Transverse colon (tissue), 3 donors: ENCODE measurements around the gene EDC4.

ENCODE experiments used
- POLR2A ChIP-seq: fragments of 450-650 bp; IDR thresholded peaks from one replicate; pipeline ENCODE4 v1.6.1; 2016; ENCODE audit warnings: antibody characterized with exemption, mild to moderate bottlenecking, moderate library complexity
- TF ChIP-seq, protein P1 (sequence below), 5 experiments: fragments of 200-600 bp in 3 of 5; fragments of 450-650 bp in 2 of 5; sonication (generic) in 3 of 5; IDR thresholded peaks; 1 replicate in 2 of 5; 2 replicates in 3 of 5; pipeline ENCODE4 v1.5.1; 2016 to 2017; ENCODE audit warnings: antibody characterized with exemption in 5 of 5, inconsistent platforms in 3 of 5, mild to moderate bottlenecking in 2 of 5, moderate library complexity in 1 of 5

DNA sequence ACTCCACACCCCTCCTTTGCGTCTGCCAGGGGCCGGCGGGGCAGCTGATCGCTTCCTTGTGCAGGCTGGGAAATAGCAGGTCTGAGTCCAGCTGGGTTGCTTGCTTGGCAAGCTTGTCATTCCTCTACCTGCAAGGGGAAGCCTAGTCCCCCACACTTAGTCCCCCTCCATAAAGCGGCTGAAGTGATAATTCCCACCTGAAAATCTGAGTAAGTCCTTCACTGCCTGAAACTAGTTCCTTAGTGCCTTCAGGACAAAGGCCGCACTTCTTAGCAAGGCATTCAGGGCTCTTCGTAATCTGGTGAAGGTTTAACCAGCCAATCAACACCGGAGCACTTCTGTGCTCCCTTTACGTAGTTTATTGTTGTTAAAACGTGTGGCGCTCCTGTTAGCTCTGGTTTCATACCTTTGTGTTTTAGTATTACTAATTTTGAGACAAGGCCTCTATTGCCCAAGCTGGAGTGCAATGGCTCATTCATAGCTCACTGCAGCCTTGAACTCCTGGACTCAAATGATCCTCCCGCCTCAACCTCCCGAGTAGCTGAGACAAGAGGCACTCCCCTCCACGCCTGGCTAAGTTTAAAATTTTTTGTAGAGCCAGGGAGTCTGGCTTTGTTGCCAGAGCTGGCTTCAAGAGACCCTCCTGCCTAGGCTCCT, 21.0 kb downstream of the EDC4 start:
- TF ChIP-seq, protein P1, sequence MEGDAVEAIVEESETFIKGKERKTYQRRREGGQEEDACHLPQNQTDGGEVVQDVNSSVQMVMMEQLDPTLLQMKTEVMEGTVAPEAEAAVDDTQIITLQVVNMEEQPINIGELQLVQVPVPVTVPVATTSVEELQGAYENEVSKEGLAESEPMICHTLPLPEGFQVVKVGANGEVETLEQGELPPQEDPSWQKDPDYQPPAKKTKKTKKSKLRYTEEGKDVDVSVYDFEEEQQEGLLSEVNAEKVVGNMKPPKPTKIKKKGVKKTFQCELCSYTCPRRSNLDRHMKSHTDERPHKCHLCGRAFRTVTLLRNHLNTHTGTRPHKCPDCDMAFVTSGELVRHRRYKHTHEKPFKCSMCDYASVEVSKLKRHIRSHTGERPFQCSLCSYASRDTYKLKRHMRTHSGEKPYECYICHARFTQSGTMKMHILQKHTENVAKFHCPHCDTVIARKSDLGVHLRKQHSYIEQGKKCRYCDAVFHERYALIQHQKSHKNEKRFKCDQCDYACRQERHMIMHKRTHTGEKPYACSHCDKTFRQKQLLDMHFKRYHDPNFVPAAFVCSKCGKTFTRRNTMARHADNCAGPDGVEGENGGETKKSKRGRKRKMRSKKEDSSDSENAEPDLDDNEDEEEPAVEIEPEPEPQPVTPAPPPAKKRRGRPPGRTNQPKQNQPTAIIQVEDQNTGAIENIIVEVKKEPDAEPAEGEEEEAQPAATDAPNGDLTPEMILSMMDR (IDR thresholded peaks at IDR 0.05): no peak
- TF ChIP-seq POLR2A: peak; percentile 62
